GM19372 (cell line): ENCODE measurements around the gene CELSR1.

ENCODE experiments used
- ATAC-seq: cut with Tn5 transposase; IDR thresholded peaks from one replicate; pipeline ENCODE4 v1.9.1; 2021; ENCODE audit warnings: mild to moderate bottlenecking, low read depth, moderate library complexity; ENCODE audit not compliant: unreplicated experiment

CELSR1 gene

GRCh38 chr22:46388647-46389046, 148.8 kb downstream of the CELSR1 start:
- no peak for ATAC-seq

DNA sequence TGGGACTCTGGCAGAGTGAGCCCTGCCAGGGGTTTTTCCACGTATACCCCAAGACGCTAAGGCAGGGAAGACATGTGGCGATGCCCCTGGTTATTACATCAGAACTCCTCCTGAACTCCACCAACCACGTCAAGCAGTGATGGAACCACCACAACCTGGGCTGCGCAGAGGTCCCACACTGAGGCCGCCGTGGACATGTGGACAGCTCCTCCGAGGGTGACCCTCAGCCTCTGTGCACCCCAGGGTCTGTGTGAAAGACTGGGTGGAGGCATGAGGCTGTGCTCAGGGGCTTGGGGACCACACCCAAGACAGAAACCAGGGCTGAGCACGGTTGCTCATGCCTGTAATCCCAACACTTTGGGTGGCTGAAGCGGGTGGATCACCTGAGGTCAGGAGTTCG, 149.7 kb downstream of the CELSR1 start:
- no peak for ATAC-seq

- ATAC-seq, result no peak
Measured at GRCh38 chr22:46386312-46386711, 151.1 kb downstream of the CELSR1 start.

GRCh38 chr22:46382524-46382923, 154.9 kb downstream of the CELSR1 start:
- no peak for ATAC-seq

DNA sequence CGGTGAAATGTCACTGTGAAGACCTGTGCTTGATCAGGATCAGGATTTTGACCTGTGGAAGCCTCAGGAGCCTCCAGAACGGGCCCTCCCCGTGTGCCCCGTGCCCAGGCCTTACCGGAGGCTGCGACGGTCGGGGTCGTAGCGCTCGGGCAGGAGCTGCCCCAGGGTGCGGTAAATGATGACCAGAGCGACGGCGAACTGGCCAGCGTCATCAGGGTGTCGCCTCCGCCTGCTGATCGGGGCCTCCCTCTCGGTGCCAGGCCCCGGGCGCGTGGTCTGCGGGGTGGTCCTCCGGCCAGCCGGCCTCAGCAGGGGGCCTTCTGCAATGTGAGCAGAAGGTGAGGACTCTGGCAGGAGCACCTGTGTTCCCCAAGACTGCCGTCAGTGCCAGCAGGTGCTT, 155.7 kb downstream of the CELSR1 start:
- ATAC-seq, result no peak

DNA sequence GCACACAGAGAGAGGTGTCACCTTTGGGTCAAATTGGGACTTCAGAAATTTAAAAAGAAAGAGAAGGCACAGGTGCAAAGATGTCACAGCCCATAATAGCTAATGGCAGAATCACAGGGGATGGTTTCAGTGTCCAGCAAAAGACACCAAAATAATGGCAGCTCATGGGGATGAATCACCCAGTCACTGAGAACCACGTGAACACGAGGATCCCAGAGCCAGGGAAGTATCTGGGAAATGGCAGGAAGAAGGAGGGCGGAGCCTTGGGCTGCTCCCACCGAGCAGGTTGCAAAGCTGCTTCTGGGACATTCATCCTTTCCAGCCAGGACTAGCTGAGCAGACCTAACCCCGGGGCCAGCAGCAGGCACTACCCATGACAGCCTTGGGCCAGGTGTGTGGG, 156.3 kb downstream of the CELSR1 start:
- ATAC-seq, result no peak

DNA sequence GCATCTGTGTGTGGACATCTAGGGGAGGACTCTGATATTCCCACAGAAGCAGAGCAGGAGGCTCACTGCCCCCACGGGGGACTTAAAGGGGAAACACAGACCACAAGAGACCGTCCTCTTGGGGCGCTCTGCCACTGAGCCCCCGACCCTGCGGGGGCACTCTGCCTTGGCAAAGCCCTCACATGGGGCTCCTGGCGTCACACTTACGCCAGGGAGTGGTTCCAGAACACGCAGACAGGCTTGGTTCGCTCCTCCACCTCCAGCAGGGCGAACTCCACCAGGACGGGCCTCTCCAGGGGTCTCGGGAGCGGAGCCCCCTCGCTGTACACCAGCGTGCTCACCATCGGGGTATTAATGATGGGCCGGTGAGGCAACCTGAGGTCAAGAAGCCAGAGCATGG, 156.8 kb downstream of the CELSR1 start:
- ATAC-seq, result no peak

DNA sequence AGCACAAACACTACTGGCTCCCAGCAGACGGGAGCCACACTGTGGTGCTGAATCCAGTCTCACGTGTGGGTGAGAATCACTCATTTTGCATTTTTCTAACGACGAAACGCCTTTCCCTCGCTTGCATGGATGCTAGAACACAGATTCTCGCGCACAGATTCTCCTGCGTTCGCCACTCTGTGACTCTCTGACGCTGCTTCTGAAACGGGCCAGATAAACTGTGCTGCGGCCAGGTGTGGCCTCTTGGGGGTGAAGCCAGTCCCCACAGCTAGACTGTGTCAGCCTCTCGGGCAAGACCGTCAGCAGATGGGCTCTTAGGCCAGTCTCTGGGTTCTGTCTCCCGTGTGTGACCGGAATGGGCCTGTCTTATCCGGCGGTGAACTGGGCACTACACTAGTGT, 157.4 kb downstream of the CELSR1 start:
- ATAC-seq, result no peak

GRCh38 chr22:46379066-46379930, 158.1 kb downstream of the CELSR1 start:
- ATAC-seq, result no peak

- no peak for ATAC-seq
Measured at GRCh38 chr22:46378426-46379065, 158.9 kb downstream of the CELSR1 start.

DNA sequence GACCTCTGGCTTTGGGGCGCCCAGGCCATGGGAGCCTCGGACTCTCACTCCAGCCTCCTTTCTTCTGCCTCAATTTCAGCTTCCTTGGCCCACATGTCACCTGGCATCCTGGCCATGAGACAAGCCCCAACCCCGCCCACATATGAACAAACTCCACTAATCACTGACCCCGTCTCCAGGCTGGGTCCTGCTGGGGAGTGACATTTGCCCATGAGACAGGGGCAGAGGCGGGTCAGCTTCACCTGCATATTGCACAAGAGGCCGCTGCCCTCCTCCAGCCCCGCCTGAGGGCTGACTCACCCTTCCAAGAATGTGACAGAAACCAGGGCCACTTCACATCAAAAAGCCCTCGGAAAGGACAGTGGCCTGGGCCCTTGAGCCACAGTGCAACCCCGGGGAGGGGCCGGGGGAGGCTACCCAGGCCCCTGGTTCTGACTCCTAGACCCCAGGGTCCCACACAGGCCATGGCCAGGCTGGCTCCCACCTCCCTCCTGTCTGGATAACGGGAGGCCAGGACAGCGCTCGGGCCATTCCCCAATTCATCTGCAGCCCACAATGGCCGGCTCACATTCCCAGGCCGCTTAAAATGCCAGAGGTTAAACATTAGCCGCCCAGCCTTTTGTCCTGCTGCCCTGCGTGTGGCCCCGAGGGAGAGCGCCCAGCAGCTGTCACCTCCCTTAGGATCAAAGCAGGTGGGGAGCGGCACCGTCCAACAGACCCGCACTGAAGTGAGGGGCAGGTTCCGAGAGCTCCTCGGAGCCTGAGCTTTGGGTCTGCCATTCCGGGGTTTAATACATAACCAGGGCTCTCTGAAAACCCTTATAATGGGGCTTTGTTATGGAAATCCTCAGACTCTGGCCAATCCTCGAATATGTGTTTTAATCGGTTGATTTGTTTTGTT, 159.6 kb downstream of the CELSR1 start:
- no peak for ATAC-seq

- ATAC-seq, result no peak
Measured at GRCh38 chr22:46376908-46377524, 160.4 kb downstream of the CELSR1 start.

- ATAC-seq, result no peak
Measured at GRCh38 chr22:46376111-46376510, 161.3 kb downstream of the CELSR1 start.

GRCh38 chr22:46374663-46375474, 162.6 kb downstream of the CELSR1 start:
- no peak for ATAC-seq

DNA sequence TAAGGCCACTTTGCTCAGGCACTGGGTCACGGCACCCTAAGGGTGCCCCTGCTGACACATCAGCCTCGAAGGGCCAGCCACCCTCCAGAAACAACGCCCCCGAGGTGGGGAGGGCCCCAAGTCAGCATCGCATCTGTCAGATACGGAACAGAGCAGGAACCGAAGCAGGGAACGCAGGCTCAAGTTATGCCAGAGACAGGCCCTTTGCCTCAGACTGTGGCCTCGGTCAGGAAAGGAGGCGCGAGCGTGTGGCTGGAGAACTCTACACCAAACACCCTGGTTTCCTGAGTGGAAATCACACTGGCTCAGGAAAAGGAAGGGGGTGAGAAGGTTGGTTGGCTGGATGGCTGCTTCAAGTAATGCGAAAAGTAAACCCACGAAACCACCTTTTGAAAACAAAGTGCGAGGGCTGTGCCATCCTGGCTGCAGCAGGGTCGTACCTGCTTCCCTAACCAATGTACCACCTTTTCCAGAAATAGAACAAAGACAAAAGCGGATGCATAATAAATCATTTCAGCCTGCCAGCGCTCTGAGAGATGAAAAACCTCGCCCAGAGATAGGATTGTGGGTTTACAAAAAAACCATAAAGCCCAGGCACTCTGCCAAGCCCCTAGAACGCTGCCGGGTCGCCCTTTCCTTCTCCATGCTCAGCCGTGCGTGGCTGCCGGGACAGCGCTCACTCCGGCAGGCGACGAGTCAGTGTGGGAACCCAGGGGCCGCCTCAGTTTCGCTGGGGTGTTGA, 163.3 kb downstream of the CELSR1 start:
- ATAC-seq, result no peak

GRCh38 chr22:46373159-46373558, 164.3 kb downstream of the CELSR1 start:
- ATAC-seq, result no peak

GRCh38 chr22:46372686-46373085, 164.7 kb downstream of the CELSR1 start:
- no peak for ATAC-seq

DNA sequence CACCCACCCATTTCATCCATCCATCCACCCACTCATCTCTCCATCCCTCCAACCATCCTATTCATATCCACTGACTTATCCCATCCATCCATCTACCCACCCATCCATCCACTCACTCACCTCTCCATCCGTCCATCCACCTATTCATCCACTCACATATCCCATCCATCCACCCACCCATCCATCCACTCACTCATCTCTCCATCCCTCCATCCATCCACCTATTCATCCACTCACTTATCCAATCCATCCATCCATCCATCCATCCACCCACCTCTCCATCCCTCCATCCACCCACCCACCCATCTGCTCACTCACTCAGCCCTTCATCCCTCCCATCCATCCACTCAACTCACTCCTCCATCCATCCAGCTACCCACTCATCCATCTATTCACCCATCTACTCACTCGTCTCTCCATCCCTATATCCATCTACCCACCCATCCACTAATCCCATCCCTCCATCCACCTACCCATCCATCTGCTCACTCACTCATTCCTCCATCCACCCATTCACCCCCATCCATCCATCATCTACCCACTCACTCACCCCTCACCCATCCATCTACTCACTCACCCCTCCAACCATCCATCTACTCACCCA, 165.7 kb downstream of the CELSR1 start:
- ATAC-seq, result no peak
